NOMO-1 treated with dmso at 0.1 percent for 144 hours (cell line): Measurements from ENCODE around the gene CCS.
"Not testable (repeated sequence)": the region's sequence is repeated elsewhere in the genome, so short reads cannot be mapped to it uniquely, and the experiment has no call there.

Source experiments
- DNase-seq: peaks from one replicate; lab custom pipeline; 2025; ENCODE audit not compliant: unreplicated experiment; lab: John Stamatoyannopoulos, UW

Gene CCS

DNA sequence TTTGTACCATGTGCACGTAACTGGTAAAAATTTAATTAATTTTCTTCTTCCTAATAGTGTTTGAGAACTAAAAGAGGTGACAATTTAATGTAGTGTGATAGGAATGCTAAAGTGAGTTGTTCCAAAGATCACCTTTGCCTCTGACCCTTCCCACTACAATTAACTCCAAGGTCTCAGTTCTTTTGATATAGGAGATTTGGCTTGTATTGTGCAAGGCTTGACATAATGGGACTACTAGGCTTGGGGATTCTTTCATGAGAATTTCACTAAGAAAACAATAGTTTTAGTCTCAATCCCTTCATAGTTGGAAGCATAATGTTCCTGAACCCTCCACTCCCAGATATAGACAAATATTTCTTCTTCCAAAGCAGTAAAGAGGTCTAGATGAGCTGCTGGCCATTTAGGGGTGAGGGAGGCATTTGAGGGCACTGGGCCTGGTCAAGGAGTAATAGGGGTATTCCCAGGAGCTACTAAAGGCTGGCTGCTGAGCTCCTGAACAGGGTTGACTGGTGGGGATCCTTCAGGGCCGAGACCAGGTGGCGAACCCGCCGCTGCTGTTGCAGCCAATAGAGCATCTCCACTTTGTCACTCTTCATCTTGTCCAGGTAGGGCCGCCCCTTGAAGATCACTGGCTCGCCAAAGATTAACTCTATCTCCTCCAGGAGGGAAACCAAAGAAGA lies 2.8 kb upstream of the CCS start:
- no peak for DNase-seq

DNA sequence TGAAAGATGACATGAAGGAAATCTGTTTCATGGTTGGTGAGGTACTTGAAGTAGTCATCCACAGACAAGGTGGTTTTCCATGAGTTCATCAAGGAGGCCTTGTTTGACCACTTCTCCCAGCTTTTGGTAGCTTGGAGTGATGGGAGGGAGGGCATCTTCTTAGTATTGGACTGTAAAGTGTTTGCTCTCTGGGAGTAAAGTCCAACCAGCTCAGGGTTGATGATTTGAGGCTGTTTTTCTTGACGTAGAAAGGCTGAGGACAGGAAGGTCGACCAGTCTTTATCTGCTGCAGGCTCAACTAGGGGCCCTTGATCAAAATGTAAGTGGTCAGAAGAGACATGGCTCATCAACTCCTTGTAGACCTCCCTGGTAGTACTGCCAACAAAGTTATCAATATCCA lies 1.8 kb upstream of the CCS start:
- no peak for DNase-seq

DNA sequence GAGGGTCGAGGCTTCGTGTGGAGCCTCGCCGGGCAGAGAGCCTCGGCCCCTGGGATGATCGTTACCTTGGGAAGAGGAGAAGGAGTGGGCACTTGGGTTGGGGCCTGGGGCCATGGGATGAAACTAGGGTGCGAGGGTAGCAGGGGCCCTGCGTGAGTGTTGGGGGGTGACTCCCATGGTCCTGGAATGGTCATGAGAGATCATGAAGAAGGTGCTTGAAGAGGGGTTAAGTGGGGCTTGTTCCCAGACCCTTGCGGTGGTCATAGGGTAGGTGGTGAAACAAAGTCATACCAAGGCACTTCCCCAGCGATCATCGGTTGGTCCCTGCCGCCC lies 284 bp downstream of the CCS start:
- no peak for DNase-seq

DNA sequence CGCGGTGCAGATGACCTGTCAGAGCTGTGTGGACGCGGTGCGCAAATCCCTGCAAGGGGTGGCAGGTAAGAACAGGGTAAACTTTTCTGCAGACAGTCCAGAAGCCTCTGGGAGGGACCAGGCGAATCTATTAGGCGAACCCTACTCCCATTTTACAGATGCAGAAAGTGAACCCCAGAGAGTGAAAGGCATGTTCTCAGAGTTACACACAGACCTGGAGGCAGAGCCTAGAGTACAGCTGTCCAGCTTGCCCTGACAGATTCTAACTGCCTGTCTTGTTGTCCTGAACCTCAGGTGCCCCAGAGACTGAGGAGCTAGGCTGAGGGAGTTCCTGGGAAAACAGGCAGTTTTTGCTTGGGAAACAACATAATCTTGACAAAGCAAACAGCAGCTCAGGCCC lies 665 bp downstream of the CCS start:
- no peak for DNase-seq

DNA sequence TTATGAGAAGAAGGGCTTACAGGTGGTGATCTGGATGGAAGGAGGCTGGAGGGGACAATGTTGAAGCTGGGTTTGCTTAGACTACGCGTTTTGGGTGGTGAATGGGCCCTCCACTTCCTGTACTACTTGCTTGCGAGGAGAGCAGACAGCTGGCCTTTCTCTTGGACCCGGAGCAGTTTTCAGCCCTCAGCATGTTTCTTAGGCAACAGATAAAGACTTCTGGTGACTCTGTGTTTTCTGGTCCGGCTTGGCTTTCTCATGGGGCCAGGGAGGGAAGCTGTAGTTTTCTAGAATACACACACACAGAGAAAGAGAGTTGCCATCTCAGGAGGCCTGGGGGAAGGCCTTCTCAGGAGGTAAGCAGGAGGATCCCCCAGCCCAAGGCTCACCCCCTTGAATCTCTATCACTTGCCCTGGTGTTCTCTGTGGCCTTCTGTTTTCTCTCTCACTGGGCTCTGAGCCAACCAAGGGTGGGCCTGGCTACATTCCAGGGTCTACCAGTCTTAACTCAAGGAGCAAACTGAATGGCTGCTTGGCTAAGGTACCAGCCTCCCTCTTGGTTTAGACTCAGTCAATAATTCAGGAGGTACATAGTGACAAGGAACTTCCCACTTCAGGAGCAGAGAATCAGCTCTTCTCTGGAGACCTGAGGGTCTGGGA lies 2.4 kb downstream of the CCS start:
- peak; percentile 76 for DNase-seq

DNA sequence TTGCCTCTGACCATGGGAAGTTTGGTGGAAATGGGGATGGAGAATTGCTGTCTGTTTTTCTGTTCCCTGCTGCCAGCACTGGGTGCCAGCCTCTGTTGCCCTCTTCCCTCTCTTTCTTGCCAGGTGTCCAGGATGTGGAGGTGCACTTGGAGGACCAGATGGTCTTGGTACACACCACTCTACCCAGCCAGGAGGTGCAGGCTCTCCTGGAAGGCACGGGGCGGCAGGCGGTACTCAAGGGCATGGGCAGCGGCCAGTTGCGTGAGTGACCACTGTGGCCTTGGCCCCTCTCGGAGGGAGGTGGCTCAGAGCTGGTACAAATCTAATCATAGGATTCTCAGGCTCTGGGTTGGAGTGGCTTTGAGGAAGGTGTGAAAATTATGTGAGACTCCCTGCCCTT lies 6.0 kb downstream of the CCS start:
- no peak for DNase-seq

DNA sequence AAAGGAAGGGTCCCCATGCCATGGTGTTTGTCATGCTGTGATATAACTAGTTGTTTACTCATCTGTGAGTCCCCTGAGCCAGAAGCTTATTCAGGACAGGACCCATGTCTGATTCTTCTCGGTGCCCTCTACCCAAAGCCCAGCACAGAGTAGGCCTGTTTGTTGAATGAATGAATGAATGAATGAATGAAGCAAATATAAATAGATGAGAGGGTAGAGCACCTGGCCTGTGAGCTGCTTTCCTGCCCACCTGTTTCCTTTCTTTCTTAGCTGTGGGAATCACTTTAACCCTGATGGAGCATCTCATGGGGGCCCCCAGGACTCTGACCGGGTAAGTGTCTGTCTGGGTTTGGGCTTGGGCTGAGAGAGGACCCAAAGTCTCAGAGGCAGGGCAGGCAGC lies 7.2 kb downstream of the CCS start:
- no peak for DNase-seq

DNA sequence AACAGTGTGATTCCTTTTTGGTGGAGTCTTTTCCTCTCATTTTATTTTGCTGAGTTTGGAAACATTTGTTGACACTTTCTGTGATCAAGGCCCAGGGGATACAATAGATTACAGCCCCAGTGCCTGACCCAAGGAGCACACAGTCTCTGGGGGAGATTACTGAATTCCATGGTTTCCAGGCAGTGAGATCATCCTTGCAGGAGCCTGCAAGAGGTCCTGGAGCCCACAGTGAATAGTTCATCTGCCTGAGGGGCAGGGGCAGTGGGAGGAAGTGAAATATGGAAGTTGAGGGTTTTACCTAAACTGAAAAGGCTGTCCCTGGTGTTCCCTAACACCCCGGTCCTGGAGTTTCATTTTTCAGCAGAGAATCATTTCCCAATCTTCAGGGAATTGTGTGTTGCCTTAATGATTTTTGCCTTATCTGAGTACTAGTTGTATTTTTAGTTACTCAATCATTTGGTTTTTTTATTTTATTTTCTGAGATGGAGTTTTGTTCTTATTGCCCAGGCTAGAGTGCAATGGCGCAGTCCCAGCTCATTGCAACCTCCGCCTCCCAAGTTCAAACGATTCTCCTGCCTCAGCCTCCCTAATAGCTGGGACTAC lies 7.7 kb downstream of the CCS start:
- DNase-seq = no peak

DNA sequence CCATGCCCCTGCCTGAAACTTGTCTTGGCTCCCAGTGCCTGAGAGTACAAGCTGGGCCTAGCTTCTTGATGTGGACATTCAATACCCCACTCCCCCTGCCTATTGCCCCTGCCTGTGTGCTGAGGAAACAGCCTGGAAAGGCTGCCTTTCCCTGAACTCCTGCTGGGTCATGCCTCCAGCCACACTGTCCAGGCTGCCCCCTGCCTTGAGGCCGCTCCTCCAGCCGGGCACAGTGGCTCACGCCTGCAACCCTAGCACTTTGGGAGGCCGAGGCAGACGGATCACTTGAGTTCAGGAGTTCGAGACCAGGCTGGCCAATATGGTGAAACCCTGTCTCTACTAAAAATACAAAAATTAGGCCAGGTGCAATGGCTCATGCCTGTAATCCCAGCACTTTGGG lies 10.1 kb downstream of the CCS start:
- no peak for DNase-seq

DNA sequence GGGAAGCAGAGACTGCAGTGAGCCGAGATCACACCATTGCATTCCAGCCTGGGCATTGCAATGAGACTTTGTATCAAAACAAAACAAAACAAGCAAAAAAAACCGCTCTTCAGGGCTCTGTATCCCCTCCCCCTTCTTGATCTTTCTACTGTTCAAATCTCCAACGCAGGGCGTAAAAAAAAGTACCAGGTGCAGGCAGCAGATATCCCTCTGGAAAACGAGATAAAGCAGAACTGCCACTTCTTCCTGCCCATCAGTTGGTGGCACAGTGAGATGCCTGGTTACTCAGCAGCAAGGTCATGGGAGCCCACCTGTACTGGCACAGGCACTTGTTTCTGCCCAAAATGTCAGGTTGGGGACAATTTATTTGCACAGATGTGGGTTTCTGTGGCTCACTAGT lies 11.2 kb downstream of the CCS start:
- DNase-seq = no peak

DNA sequence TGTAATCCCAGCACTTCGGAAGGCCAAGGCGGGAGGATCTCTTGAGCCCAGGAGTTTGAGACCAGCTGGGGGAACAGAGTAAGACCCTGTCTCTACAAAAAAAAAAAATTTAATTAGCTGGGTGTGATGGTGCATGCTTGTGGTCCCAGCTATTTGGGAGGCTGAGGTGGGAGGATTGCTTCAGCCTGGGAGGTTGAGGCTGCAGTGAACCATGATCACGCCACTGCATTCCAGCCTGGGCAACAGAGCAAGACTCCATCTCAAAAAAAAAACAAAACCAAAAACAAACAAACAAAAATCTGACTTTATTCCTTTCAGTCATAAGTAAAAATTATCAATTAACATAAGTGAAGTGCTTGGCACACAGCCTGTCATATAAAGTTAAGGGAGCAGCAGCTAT lies 13.6 kb downstream of the CCS start:
- not testable (repeated sequence) for DNase-seq

DNA sequence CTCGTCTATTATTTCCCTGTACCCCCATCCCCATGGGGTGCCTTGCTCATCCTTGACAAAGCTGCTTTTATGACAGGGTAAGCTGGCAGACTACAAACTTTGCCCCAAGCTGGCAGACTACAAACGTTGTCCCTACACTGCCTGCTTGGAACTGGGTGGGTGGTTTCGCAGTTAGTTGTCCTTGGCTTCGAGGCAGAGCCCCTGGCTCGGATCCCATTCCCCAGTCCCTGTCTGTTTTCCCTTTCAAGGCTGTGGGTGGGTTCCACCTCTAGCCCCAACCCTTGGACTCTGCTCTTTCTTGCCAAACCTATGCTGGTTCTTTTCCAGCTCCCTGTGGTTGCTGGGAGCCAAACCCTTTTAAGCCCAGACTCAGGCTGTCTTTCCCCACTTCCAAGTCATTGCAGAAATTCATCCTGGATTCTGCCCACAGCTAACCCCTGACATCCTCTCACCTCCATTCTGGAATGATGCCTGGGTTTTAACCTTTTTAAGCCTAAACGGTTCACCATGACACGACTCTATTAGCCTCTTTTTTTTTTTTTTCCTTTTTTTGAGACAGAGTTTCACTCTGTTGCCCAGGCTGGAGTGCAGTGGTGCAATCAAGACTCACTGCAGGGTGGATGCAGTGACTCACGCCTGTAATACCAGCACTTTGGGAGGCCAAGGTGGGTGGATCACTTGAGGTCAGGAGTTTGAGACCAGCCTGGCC lies 14.3 kb downstream of the CCS start:
- DNase-seq = no peak

DNA sequence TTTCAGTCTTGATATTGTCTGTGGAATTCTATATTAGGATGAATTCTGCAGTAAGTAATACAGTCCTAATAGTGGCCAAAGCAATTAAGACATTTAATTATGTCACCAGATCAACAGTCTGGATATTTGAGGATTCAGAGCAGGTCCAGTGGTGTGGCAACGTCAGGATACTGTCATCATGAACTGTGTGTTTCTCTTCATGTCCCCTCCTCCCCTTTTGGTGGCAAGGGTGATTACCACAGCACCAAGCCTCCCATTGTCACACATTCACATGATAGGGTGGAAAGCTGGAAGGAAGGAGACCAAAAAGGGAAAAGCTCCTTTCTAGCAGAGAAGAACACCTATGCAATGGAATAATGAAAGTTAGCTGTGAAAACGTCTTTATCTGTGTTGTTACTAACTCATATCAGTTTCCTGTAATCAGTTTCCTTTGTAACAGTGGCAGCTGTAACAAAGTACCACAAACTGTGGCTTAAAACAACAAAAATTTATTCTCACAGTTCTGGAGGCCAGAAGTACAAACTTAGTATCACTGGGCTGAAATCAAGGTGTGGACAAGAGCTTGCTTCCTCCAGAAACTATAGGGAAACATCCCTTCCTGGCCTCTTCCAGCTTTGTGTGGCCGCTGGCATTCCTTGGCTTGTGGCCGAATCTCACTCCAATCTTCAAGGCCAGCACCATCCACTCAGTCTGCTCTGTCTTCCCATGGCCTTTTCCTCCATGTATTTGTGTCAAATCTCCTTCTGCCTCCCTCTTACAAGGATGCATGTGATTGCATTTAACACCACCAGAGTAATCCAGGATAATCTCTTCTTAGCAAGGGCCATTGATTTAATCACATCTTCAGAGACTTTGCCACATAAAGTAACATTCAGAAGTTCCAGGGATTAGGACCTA lies 17.0 kb downstream of the CCS start:
- DNase-seq = no peak

DNA sequence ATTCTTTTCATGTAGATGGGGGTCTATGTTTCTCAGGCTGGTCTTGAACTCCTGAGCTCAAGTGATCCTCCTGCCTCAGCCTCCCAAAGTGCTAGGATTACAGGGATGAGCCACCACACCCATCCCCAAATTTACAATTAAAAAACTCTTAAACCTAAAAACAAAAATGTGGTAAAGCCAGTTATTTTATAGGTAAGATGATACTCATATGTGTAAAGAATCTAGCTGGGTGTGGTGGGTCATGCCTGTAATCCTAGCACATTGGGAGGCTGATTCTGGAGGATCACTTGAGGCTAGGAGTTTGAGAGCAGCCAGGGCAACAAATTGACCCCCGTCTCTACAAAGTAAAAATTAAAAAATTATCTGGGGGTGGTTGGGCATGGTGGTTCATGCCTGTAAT lies 19.5 kb downstream of the CCS start:
- no peak for DNase-seq

DNA sequence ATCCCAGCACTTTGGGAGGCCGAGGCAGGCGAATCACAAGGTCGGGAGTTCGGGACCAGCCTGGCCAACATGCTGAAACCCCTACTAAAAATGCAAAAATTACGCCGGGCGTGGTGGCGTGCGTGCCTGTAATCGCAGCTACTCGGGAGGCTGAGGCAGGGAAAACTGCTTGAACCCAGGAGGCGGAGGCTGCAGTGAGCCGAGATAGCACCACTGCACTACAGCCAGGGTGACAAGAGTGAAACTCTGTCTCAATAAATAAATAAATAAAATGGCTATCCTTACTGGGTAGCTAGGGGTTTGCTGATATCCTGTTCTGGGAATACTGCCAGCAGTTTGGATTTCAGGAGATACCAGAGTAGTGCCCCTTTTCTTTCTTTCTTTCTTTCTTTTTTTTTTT lies 21.1 kb downstream of the CCS start:
- no peak for DNase-seq

DNA sequence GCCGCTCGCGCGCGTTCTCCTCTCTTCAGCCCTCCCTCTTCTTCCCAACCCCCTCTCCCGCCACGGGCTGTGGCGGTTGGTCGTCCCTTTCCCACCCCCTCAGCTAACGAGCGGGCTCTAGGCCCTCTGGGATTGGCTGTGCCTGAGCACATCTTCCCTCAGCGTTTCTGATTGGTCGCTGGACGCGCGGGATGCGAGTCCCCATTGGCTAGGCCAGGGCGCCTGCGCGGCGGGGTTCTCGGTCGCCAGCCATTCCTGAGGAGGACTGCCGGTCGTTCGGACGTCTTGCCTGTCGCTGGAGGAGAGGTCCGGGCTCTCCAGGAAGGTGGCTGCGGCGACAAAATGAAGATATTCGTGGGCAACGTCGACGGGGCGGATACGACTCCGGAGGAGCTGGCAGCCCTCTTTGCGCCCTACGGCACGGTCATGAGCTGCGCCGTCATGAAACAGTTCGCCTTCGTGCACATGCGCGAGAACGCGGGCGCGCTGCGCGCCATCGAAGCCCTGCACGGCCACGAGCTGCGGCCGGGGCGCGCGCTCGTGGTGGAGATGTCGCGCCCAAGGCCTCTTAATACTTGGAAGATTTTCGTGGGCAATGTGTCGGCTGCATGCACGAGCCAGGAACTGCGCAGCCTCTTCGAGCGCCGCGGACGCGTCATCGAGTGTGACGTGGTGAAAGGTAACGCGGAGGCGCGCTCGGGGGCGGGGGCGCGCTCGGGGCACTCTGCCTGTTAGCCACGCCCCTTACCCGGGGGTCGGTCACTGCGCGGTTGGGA lies 23.6 kb downstream of the CCS start, which contains the start of gene RBM14:
TSS of gene RBM14 (plus strand) at position 252 of the 776 bp plus-strand sequence. CDS start at position 343, 91 bp downstream.
- peak; percentile 98 for DNase-seq

DNA sequence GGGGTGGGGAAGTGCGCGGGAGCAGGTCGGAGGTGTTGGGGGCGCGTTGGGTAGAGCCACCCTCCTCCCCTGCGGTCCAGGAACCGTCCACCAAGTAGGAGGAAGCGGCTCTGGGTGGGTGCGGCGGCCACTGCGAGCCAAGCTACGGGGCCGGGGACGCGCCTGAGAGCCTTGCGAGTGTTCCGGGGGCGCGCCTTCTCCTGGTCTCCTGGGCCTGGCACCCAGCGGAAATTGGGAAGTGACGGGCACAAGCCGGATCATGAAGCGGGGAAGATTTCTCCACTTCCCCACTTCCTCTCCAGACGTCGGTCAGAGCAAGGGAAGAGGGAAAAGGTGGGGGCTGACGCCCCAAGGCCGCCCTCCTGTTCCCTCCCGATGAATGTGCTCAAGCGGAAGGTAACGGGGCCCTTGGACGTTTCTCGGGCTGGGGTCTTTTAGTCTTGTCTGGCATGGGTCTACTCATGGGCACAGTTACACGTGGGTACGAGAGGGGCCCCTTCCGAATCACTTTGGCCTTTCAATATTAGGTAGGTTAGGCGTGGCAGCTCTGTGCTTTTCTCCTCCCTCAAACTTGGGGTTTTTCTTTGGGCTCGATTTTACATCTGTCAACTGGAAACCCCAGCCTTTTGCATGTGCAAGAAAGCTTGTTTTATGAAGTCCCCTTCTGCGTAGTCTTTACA lies 24.3 kb downstream of the CCS start:
- DNase-seq = no peak

DNA sequence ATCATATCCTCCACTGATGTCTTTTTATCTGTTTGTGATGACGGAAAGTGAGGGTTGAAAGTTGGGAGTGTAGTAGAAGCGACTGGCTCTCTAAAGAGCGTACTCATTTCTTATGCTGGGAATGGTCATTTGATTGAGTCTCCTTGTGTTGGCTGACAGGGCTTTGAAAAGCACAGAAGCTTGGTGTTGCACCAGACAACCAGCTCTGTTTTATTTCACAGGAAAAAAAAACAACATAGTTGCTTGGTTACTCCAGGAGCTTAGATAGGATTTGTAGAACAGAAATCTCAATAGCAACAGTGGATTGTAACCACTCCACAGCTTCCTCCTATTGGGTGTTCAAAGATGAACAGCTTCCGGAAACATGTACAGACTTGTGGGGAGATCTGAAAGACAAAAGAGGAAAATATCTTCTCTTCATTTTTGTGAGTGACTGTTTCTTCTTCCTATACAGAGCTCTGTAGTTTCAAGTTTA lies 26.1 kb downstream of the CCS start:
- DNase-seq = peak; percentile 39

DNA sequence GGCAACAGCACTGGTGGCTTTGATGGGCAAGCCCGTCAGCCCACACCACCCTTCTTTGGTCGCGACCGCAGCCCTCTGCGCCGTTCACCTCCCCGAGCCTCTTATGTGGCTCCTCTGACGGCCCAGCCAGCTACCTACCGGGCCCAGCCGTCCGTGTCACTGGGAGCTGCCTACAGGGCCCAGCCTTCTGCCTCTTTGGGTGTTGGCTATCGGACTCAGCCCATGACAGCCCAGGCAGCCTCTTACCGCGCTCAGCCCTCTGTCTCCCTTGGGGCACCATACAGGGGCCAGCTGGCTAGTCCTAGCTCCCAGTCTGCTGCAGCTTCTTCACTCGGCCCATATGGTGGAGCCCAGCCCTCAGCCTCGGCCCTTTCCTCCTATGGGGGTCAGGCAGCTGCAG lies 31.5 kb downstream of the CCS start:
- DNase-seq = no peak
